ENCODE data around the gene KPNA1. TPM values are rescaled to one million over a fixed set of nuclear protein-coding genes. Genes with fewer than 3 reads are reported as not detected.

Gene KPNA1
- total RNA-seq, 4 donors from 2014 or later = 8.6 to 108 (median 30.2) TPM

GRCh38 chr3:122403489-122403888 lies 111.2 kb downstream of the KPNA1 start:
- no peaks in the 10 kb centered on the region for H3K9me3 ChIP-seq
- no peak overlapping the region for H3K4me3 ChIP-seq
- 87 to 93% methylated on average over 5 to 6 of the region's 6 CpGs for WGBS, 2 donors (ENCODE audit: low coverage in 1 of 2)
- intact Hi-C loops (cut with DNase I; ENCODE audit: low total_unique reads) = no loop called here
- H3K36me3 ChIP-seq = peaks cover 0 to 56% (median 25%) of the 10 kb centered on the region in 4 donors
- H3K27ac ChIP-seq = no peak overlapping the region
- TF ChIP-seq POLR2AphosphoS5 (IDR thresholded peaks at IDR 0.05) = no peak
- no peak for TF ChIP-seq CTCF (IDR thresholded peaks at IDR 0.05)
- TF ChIP-seq EP300 (IDR thresholded peaks at IDR 0.05; ENCODE audit: low read depth) = no peak
- TF ChIP-seq POLR2A (IDR thresholded peaks at IDR 0.05) = no peak
- in situ Hi-C loops (cut with MboI; ENCODE audit: low pct_ligation_motif_present in 1 of 4, low pct_unique_long_range_greater_than_20kb in 1 of 4, low sequenced_read_pairs in 3 of 4) = loop anchor here in 1 of 4 donors (25.0 kb wide), 1 partner anchor 284 kb away; the partner anchor contains the start of gene PARP14
- H3K27me3 ChIP-seq = no peaks in the 10 kb centered on the region
- DNase-seq = no peak
- no peaks in the 10 kb centered on the region for H3K4me1 ChIP-seq

DNA sequence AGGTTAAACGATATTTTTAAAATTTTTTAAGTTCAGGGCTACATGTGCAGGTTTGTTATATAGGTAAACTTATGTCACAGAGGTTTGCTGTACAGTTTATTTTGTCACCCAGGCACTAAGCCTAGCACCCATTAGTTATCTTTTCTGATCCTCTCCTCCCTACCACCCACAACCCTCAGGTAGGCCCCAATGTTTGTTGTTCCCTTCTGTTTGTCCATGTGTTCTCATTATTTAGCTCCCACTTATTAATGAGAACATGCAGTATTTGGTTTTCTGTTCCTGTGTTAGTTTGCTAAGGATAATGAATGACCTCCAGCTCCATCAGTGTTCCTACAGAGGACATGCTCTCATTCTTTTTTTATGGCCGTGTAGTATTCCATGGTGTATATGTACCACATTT lies 115.8 kb downstream of the KPNA1 start:
- intact Hi-C loops (cut with DNase I; ENCODE audit: low total_unique reads) (no loop called here), in situ Hi-C loops (cut with MboI; ENCODE audit: low pct_ligation_motif_present in 1 of 4, low pct_unique_long_range_greater_than_20kb in 1 of 4, low sequenced_read_pairs in 3 of 4) (loop anchor here in 2 of 4 donors (10.0 to 25.0 kb wide), 2 partner anchors 276 to 288 kb away; partner anchors contain the start of gene PARP14 (in 1 of the 2))
- WGBS, 2 donors (ENCODE audit: low coverage in 1 of 2) = 100% methylated on average over 2 of the region's 2 CpGs
- TF ChIP-seq CTCF (IDR thresholded peaks at IDR 0.05) (no peak), EP300 (IDR thresholded peaks at IDR 0.05; ENCODE audit: low read depth) (no peak), POLR2AphosphoS5 (IDR thresholded peaks at IDR 0.05) (no peak), POLR2A (IDR thresholded peaks at IDR 0.05) (no peak)
- DNase-seq = no peak
- no peaks in the 10 kb centered on the region for H3K4me1 ChIP-seq
- H3K36me3 ChIP-seq = peaks cover 0 to 21% (median 10%) of the 10 kb centered on the region in 4 donors
- no peaks in the 10 kb centered on the region for H3K9me3 ChIP-seq
- H3K27me3 ChIP-seq = no peaks in the 10 kb centered on the region
- H3K27ac ChIP-seq = no peak overlapping the region
- no peak overlapping the region for H3K4me3 ChIP-seq

DNA sequence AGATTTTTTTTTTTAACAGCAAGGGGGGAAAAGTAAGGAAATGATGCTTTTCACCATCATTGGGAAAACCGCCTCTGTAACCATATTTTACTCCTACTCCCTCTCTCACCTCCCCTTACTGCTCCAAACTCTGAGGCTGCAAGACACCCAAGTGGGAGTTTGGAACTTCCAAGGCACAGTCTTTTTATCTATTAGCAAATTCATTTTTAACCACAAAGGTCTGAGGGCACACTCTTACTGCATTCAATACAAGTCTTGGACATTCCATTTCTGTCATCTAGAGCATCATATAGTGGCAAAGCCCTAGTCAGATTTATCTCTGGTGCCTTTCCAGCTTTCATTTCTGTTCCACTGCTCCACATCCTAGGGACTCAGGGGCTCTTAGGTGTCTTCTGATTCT lies 117.5 kb downstream of the KPNA1 start:
- Histone ChIP-seq H3K9me3 (no peaks in the 10 kb centered on the region), H3K4me3 (no peak overlapping the region), H3K27me3 (no peaks in the 10 kb centered on the region), H3K4me1 (peaks cover 4 to 12% (median 8%) of the 10 kb centered on the region in 4 donors), H3K36me3 (peaks cover 0 to 7% (median 3%) of the 10 kb centered on the region in 4 donors), H3K27ac (no peak overlapping the region)
- no peak for DNase-seq
- in situ Hi-C loops (cut with MboI; ENCODE audit: low pct_ligation_motif_present in 1 of 4, low pct_unique_long_range_greater_than_20kb in 1 of 4, low sequenced_read_pairs in 3 of 4) = loop anchor here in 2 of 4 donors (10.0 to 25.0 kb wide), 2 partner anchors 278 to 290 kb away; partner anchors contain the start of gene PARP14 (in 1 of the 2)
- TF ChIP-seq CTCF (IDR thresholded peaks at IDR 0.05) = no peak
- 93 to 94% methylated on average over 1 of the region's 1 CpG for WGBS, 2 donors (ENCODE audit: low coverage in 1 of 2)
- intact Hi-C loops (cut with DNase I; ENCODE audit: low total_unique reads) = no loop called here

- in situ Hi-C loops (cut with MboI; ENCODE audit: low pct_ligation_motif_present in 1 of 4, low pct_unique_long_range_greater_than_20kb in 1 of 4, low sequenced_read_pairs in 3 of 4) = loop anchor here in 2 of 4 donors (10.0 to 25.0 kb wide), 2 partner anchors 278 to 291 kb away; partner anchors contain the start of gene PARP14 (in 1 of the 2)
- DNase-seq = no peak
- TF ChIP-seq POLR2AphosphoS5 (IDR thresholded peaks at IDR 0.05) = no peak
- no peak for TF ChIP-seq POLR2A (IDR thresholded peaks at IDR 0.05)
- no peak for TF ChIP-seq CTCF (IDR thresholded peaks at IDR 0.05)
- TF ChIP-seq EP300 (IDR thresholded peaks at IDR 0.05; ENCODE audit: low read depth) = no peak
- Histone ChIP-seq H3K27ac (no peak overlapping the region), H3K36me3 (peaks cover 0 to 7% (median under 1%) of the 10 kb centered on the region in 4 donors), H3K4me3 (no peak overlapping the region), H3K9me3 (no peaks in the 10 kb centered on the region), H3K4me1 (peaks cover 4 to 13% (median 8%) of the 10 kb centered on the region in 4 donors), H3K27me3 (no peaks in the 10 kb centered on the region)
- intact Hi-C loops (cut with DNase I; ENCODE audit: low total_unique reads) = no loop called here
Observed at GRCh38 chr3:122396511-122396910, 118.2 kb downstream of the KPNA1 start.

Data from transverse colon (tissue), 4 donors.